Upper lobe of right lung (tissue), 1 donor: Measurements from ENCODE around the gene DIS3L2. TPM values are rescaled to one million over a fixed set of nuclear protein-coding genes. Genes with fewer than 3 reads are reported as not detected.
A peak's percentile ranks its signal among the peaks of the same experiment; 100 is the strongest.

Experiments
- ATAC-seq: fragments of 200-7000 bp; cut with Tn5 transposase; one replicate; pipeline ENCODE4 v1.9.1; 2020; ENCODE audit warnings: mild to moderate bottlenecking, moderate library complexity
- DNase-seq: peaks from one replicate; pipeline ENCODE4 v3.0.0-alpha.2; 2020
- H3K27ac ChIP-seq: fragments of 200-600 bp; one replicate; pipeline ENCODE4 v1.8.0; 2022
- H3K27me3 ChIP-seq: fragments of 200-600 bp; one replicate; pipeline ENCODE4 v1.8.0; 2022; ENCODE audit warnings: mild to moderate bottlenecking
- H3K36me3 ChIP-seq: fragments of 200-600 bp; one replicate; pipeline ENCODE4 v1.8.0; 2022
- H3K4me1 ChIP-seq: fragments of 200-600 bp; one replicate; pipeline ENCODE4 v1.8.0; 2022
- H3K4me3 ChIP-seq: fragments of 200-600 bp; one replicate; pipeline ENCODE4 v1.8.0; 2022; ENCODE audit warnings: mild to moderate bottlenecking
- H3K9me3 ChIP-seq: fragments of 200-600 bp; one replicate; pipeline ENCODE4 v1.8.0; 2022
- intact Hi-C: fragments of 100-400 bp; cut with DNase I; formaldehyde crosslinking; loops from one replicate; pipeline ENCODE4 v1.11.0; 2022
- total RNA-seq: library from RNA; stranded (reverse); fragmentation: NEBNext Ultra II Directional; extraction: Animal tissue kit (Norgen Biotek cat#: 25700); gene quantifications from one replicate; pipeline ENCODE4 v1.2.1, GENCODE V29; 2021
- TF ChIP-seq, protein P1 (sequence below): fragments of 200-600 bp; IDR thresholded peaks from one replicate; pipeline ENCODE4 v1.8.0; 2022; ENCODE audit warnings: antibody characterized with exemption
- donor health status: DM: no; HTN: yes; CAD: no; lungs with severe emphysema.

Gene DIS3L2
- total RNA-seq, 1 donor from 2014 or later, result 35.8 TPM

DNA sequence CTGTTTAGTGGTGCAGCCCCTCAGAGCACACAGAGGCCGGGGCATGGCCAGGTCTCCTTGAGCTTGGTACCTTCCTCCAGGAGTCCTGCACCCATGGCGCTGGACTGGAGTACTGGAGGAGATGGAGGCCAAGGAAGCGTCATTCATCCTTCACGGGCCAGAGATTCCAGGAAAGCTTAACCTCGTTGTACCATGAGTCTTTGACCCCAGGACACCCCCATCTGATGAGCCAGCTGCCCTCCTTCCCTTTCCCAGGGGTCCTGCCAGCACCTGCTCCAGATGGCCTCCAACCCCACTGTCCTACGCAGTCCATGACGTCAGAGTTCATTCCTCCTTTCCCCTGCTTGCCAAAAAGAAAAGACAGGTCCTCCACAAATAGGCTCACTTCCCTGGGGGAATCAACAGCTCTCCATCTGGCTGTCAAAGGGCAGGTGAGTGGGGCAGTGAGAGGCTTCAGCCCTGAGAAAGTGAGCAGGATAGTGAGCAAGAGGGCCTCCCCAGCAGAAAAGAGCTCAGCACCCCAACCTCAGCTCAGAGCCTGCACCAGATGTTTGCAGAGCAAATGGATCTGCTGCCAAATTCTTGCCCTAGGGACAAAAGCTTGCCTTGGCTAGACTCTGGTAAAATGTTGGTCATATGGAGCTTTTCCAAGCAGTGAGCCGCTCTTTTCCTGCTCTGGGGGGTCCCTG lies 30.8 kb upstream of the DIS3L2 start:
- TF ChIP-seq, protein P1, sequence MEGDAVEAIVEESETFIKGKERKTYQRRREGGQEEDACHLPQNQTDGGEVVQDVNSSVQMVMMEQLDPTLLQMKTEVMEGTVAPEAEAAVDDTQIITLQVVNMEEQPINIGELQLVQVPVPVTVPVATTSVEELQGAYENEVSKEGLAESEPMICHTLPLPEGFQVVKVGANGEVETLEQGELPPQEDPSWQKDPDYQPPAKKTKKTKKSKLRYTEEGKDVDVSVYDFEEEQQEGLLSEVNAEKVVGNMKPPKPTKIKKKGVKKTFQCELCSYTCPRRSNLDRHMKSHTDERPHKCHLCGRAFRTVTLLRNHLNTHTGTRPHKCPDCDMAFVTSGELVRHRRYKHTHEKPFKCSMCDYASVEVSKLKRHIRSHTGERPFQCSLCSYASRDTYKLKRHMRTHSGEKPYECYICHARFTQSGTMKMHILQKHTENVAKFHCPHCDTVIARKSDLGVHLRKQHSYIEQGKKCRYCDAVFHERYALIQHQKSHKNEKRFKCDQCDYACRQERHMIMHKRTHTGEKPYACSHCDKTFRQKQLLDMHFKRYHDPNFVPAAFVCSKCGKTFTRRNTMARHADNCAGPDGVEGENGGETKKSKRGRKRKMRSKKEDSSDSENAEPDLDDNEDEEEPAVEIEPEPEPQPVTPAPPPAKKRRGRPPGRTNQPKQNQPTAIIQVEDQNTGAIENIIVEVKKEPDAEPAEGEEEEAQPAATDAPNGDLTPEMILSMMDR, result no peak
- H3K4me1 ChIP-seq, result peaks cover 14% of the 10 kb centered on the region
- no peak overlapping the region for H3K27ac ChIP-seq
- DNase-seq, result no peak
- H3K9me3 ChIP-seq, result no peaks in the 10 kb centered on the region
- peaks cover 41% of the 10 kb centered on the region for H3K27me3 ChIP-seq
- H3K4me3 ChIP-seq, result no peak overlapping the region
- H3K36me3 ChIP-seq, result no peaks in the 10 kb centered on the region
- no peak for ATAC-seq
- intact Hi-C loops, result no loop called here

DNA sequence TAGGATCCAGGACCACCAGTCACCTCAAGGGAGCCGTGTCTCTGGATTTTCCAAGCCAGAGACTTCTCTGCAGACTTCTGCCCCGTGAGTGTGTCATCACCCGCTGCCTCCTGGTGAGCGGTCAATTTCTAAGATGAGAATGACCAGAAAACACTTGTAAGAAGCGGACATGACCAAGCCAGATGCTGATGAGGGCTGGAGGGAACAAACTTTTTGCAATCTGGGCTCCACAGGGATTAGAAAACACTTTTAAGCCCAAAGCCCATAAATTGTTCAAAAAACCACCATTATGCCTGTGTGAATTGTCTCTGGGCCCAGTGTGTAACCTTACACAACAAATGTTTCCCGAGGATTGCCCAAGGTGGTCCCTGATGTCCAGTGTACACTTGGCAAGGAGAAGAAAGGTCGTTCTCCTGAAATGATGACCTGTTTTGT lies 30.0 kb upstream of the DIS3L2 start:
- intact Hi-C loops, result no loop called here
- peaks cover 34% of the 10 kb centered on the region for H3K27me3 ChIP-seq
- no peaks in the 10 kb centered on the region for H3K9me3 ChIP-seq
- no peak overlapping the region for H3K4me3 ChIP-seq
- DNase-seq, result no peak
- no peaks in the 10 kb centered on the region for H3K36me3 ChIP-seq
- no peak overlapping the region for H3K27ac ChIP-seq
- ATAC-seq, result no peak
- TF ChIP-seq, protein P1, result no peak
- H3K4me1 ChIP-seq, result peaks cover 7% of the 10 kb centered on the region

DNA sequence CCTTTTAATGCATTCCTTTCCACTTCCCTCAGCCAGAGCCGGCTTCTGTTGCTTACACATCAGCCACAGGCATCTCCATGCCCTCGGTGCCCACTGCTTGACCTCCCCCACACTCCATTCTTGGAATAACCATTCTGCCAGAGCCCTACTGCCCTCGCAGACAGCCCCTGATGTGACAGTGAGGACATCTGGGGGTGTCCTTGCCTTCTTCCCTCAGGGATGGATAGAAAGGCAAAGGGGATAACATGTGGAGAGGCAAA lies 28.9 kb upstream of the DIS3L2 start:
- H3K9me3 ChIP-seq, result no peaks in the 10 kb centered on the region
- ATAC-seq (no peak), DNase-seq (no peak)
- no peaks in the 10 kb centered on the region for H3K4me1 ChIP-seq
- H3K4me3 ChIP-seq, result no peak overlapping the region
- H3K27me3 ChIP-seq, result peaks cover 23% of the 10 kb centered on the region
- H3K36me3 ChIP-seq, result no peaks in the 10 kb centered on the region
- H3K27ac ChIP-seq, result no peak overlapping the region
- TF ChIP-seq, protein P1, result no peak
- intact Hi-C loops, result no loop called here

DNA sequence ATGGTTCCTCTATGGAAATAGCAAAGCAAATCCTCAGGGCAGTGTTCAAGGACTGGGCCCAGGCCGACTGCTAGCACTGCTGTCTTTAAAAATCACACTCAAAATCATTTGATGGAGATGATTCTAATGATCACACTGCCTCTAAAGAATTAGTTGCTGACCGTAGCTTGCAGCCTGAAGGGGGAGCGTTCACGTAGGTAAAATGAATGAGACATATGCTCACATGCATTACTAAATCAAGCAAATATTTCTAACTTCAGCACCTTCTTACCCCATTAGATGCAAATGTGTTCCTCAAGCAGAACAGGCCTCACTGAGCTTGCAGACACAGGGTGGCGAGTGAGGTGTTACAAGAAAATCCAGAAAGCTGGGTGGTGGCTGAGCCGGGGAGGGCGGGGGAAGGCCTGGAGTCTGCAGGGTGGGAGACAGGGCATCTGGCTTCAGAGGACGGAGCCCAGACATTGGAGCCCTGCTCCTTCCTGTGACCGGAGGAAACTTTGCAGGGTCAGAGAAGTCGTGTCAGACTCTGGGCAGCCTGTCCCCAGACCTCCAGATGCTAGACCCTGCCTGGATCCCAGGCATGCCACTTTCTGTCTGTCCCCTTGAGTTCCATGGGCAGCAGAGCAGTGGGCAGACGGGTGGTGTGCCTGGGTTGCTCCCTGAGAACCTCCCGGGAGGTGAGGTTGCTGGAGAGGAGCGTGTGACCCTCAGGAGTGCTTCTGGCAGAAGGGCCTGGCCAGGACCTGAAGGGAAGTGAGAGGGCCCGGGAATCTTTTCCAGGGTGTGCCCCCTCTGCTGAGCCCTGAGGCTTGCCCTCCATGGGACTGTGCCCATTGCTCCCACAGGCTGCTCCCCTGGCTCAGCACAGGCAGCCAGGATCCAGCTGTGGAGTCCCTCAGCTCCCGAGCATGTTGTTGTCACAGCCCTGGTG lies 28.3 kb upstream of the DIS3L2 start:
- ATAC-seq, result no peak
- Histone ChIP-seq H3K4me1 (no peaks in the 10 kb centered on the region), H3K4me3 (no peak overlapping the region), H3K9me3 (no peaks in the 10 kb centered on the region), H3K36me3 (no peaks in the 10 kb centered on the region), H3K27ac (no peak overlapping the region), H3K27me3 (peaks cover 17% of the 10 kb centered on the region)
- intact Hi-C loops, result no loop called here
- TF ChIP-seq, protein P1, result no peak
- no peak for DNase-seq

DNA sequence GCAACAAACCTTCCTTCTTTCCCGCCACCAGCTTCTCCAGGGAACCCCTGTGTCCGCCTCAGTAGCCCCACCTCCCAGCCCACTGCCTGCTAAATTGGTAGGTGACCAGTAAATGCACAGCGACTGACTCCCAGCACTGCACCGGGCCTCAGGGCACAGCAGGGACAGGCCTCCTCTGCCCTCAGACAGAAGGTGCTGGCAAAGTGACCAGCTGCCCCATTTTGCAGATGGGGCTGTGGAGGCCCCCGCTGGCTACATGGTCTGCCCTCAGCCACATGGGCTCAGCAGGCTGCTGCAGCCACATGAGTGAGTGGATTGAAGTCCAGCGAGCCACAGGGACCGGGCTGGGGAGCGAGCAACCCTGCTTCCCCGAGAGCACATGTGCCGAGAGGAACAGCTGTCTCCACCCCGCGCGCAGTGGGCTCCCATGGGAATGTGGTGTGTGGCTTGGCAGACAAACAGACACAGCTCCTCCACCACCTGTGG lies 27.6 kb upstream of the DIS3L2 start:
- TF ChIP-seq, protein P1, result no peak
- Histone ChIP-seq H3K36me3 (no peaks in the 10 kb centered on the region), H3K4me3 (no peak overlapping the region), H3K9me3 (no peaks in the 10 kb centered on the region), H3K27me3 (peaks cover 10% of the 10 kb centered on the region), H3K4me1 (no peaks in the 10 kb centered on the region), H3K27ac (no peak overlapping the region)
- DNase-seq (no peak), ATAC-seq (peak; percentile 10)
- intact Hi-C loops, result no loop called here
